BLaER1 (cell line): ENCODE measurements around the gene CBFA2T2.
A peak's percentile ranks its signal among the peaks of the same experiment; 100 is the strongest.

Experiments
- H3K27ac ChIP-seq: shearing (Covaris generic); formaldehyde crosslinking; 2 replicates; pipeline ENCODE4 v1.8.1; 2022
- H3K27me3 ChIP-seq: shearing (Covaris generic); formaldehyde crosslinking; 2 replicates; pipeline ENCODE4 v1.8.1; 2022
- H3K36me3 ChIP-seq: shearing (Covaris generic); formaldehyde crosslinking; 2 replicates; pipeline ENCODE4 v1.8.1; 2022
- H3K4me1 ChIP-seq: shearing (Covaris generic); formaldehyde crosslinking; 2 replicates; pipeline ENCODE4 v1.8.1; 2022
- H3K4me2 ChIP-seq: shearing (Covaris generic); formaldehyde crosslinking; 2 replicates; pipeline ENCODE4 v1.8.1; 2022
- H3K4me3 ChIP-seq: shearing (Covaris generic); formaldehyde crosslinking; 2 replicates; pipeline ENCODE4 v1.8.1; 2022
- H3K9ac ChIP-seq: shearing (Covaris generic); formaldehyde crosslinking; 2 replicates; pipeline ENCODE4 v1.8.1; 2022
- H3K9me3 ChIP-seq: shearing (Covaris generic); formaldehyde crosslinking; 2 replicates; pipeline ENCODE4 v1.8.1; 2022
- H4K20me1 ChIP-seq: shearing (Covaris generic); formaldehyde crosslinking; 2 replicates; pipeline ENCODE4 v1.8.1; 2022
- Cebpa-rat ChIP-seq: shearing (Covaris generic); IDR thresholded peaks from 2 replicates; pipeline ENCODE4 v1.8.1; 2022

The CBFA2T2 gene

GRCh38 chr20:33647603-33648395 lies 157.9 kb downstream of the CBFA2T2 start:
- Histone ChIP-seq H3K27me3 (no peaks in the 10 kb centered on the region), H3K4me1 (peaks cover 24% of the 10 kb centered on the region), H3K36me3 (peaks cover 44% of the 10 kb centered on the region), H3K9ac (peak overlapping the region; percentile 14; the same call in 1 of the 2 replicates), H4K20me1 (peaks cover 39% of the 10 kb centered on the region), H3K4me3 (no peak overlapping the region), H3K4me2 (peak overlapping the region; percentile 30), H3K27ac (0 out of 2 replicates have a peak overlapping the region, but pooled peaks have one; percentile 6), H3K9me3 (no peaks in the 10 kb centered on the region)
- no peak for TF ChIP-seq Cebpa-rat

- peaks cover 24% of the 10 kb centered on the region for H3K4me1 ChIP-seq
- H3K4me3 ChIP-seq: no peak overlapping the region
- H3K4me2 ChIP-seq: peak overlapping the region; percentile 30
- H4K20me1 ChIP-seq: peaks cover 39% of the 10 kb centered on the region
- H3K9me3 ChIP-seq: no peaks in the 10 kb centered on the region
- no peak for TF ChIP-seq Cebpa-rat
- H3K36me3 ChIP-seq: peaks cover 38% of the 10 kb centered on the region
- H3K27me3 ChIP-seq: no peaks in the 10 kb centered on the region
- H3K9ac ChIP-seq: no peak overlapping the region
- H3K27ac ChIP-seq: 0 out of 2 replicates have a peak overlapping the region, but pooled peaks have one; percentile 6
Observed at GRCh38 chr20:33648396-33649004, 158.6 kb downstream of the CBFA2T2 start.

GRCh38 chr20:33649201-33649681 lies 159.3 kb downstream of the CBFA2T2 start:
- H4K20me1 ChIP-seq: peaks cover 38% of the 10 kb centered on the region
- H3K4me3 ChIP-seq: no peak overlapping the region
- H3K27ac ChIP-seq: 0 out of 2 replicates have a peak overlapping the region, but pooled peaks have one; percentile 6
- peaks cover 33% of the 10 kb centered on the region for H3K36me3 ChIP-seq
- no peak overlapping the region for H3K9ac ChIP-seq
- no peak for TF ChIP-seq Cebpa-rat
- H3K4me1 ChIP-seq: peaks cover 24% of the 10 kb centered on the region
- no peaks in the 10 kb centered on the region for H3K27me3 ChIP-seq
- 0 out of 2 replicates have a peak overlapping the region, but pooled peaks have one; percentile 30 for H3K4me2 ChIP-seq
- H3K9me3 ChIP-seq: no peaks in the 10 kb centered on the region

- H3K27ac ChIP-seq: no peak overlapping the region
- H3K9ac ChIP-seq: no peak overlapping the region
- no peak for TF ChIP-seq Cebpa-rat
- no peaks in the 10 kb centered on the region for H3K27me3 ChIP-seq
- H3K9me3 ChIP-seq: no peaks in the 10 kb centered on the region
- no peak overlapping the region for H3K4me2 ChIP-seq
- peaks cover 24% of the 10 kb centered on the region for H3K4me1 ChIP-seq
- no peak overlapping the region for H3K4me3 ChIP-seq
- H4K20me1 ChIP-seq: peaks cover 30% of the 10 kb centered on the region
- H3K36me3 ChIP-seq: peaks cover 23% of the 10 kb centered on the region
Observed at GRCh38 chr20:33650111-33650752, 160.3 kb downstream of the CBFA2T2 start.

GRCh38 chr20:33650753-33651561 lies 161.1 kb downstream of the CBFA2T2 start:
- H3K9ac ChIP-seq: no peak overlapping the region
- TF ChIP-seq Cebpa-rat: no peak
- H3K27ac ChIP-seq: no peak overlapping the region
- H3K9me3 ChIP-seq: no peaks in the 10 kb centered on the region
- H3K36me3 ChIP-seq: peaks cover 16% of the 10 kb centered on the region; the same call in 1 of the 2 replicates
- H4K20me1 ChIP-seq: peaks cover 30% of the 10 kb centered on the region
- H3K27me3 ChIP-seq: no peaks in the 10 kb centered on the region
- H3K4me2 ChIP-seq: no peak overlapping the region
- H3K4me3 ChIP-seq: no peak overlapping the region
- peaks cover 24% of the 10 kb centered on the region for H3K4me1 ChIP-seq

- H3K36me3 ChIP-seq: peaks cover 11% of the 10 kb centered on the region; the same call in 1 of the 2 replicates
- TF ChIP-seq Cebpa-rat: no peak
Observed at GRCh38 chr20:33651562-33652048, 161.7 kb downstream of the CBFA2T2 start.

GRCh38 chr20:33653218-33653899 lies 163.5 kb downstream of the CBFA2T2 start:
- Histone ChIP-seq H3K9me3 (no peaks in the 10 kb centered on the region), H3K27me3 (no peaks in the 10 kb centered on the region), H3K9ac (no peak overlapping the region), H3K36me3 (peaks cover 21% of the 10 kb centered on the region; the same call in 1 of the 2 replicates), H4K20me1 (peaks cover 10% of the 10 kb centered on the region), H3K27ac (no peak overlapping the region), H3K4me2 (no peak overlapping the region), H3K4me1 (peaks cover 11% of the 10 kb centered on the region), H3K4me3 (no peak overlapping the region)
- TF ChIP-seq Cebpa-rat: no peak

More at GRCh38 chr20:33651562-33652048, 161.7 kb downstream of the CBFA2T2 start:
- no peak overlapping the region for H3K4me2 ChIP-seq
- peaks cover 24% of the 10 kb centered on the region for H3K4me1 ChIP-seq
- H3K27me3 ChIP-seq: no peaks in the 10 kb centered on the region
- peaks cover 27% of the 10 kb centered on the region for H4K20me1 ChIP-seq
- H3K27ac ChIP-seq: no peak overlapping the region
- H3K4me3 ChIP-seq: no peak overlapping the region
- no peak overlapping the region for H3K9ac ChIP-seq
- H3K9me3 ChIP-seq: no peaks in the 10 kb centered on the region

GRCh38 chr20:33653900-33654596 lies 164.2 kb downstream of the CBFA2T2 start:
- no peak for TF ChIP-seq Cebpa-rat
- Histone ChIP-seq H3K27me3 (no peaks in the 10 kb centered on the region), H3K9me3 (no peaks in the 10 kb centered on the region), H3K4me1 (peaks cover 4% of the 10 kb centered on the region), H3K36me3 (peaks cover 25% of the 10 kb centered on the region; the same call in 1 of the 2 replicates), H3K4me2 (no peak overlapping the region), H4K20me1 (peaks cover 3% of the 10 kb centered on the region; the same call in 1 of the 2 replicates), H3K27ac (no peak overlapping the region), H3K9ac (no peak overlapping the region), H3K4me3 (no peak overlapping the region)
